Measurements from ENCODE around the gene JPH3. TPM values are rescaled to one million over a fixed set of nuclear protein-coding genes. Genes with fewer than 3 reads are reported as not detected.

Gene JPH3
- total RNA-seq, 1 experiment from 2014 or later, result 1.4 TPM

DNA sequence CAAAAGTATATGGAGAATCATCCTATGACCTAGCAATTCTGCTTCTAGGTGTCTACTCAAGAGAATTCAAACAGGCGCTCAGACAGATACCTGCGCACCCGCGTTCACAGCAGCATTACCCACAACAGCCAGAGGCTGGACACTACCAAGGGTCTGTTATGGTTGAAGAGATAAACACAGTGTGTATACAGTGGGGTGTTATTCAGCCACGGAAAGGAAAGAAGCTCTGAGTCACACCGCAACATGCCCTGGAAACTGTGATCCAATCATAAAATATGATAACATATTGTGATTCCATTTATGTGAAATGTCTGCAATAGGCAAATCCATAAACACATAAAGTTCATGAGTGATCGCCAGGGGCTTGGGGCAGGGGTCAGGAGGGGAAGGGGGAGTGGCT is 18.0 kb upstream of the JPH3 start:
- no peak overlapping the region for H3K27ac ChIP-seq (ENCODE audit: low read depth, low read length, poor library complexity, severe bottlenecking)
- ChIA-PET CTCF (interaction anchor here (0.5 kb wide), 1 partner anchor 32 kb away, joined by 3 read pairs; no protein-coding TSS in a partner anchor), POLR2A (ENCODE audit: low non-redundant PET) (no interaction called here)
- TF ChIP-seq, protein P1, sequence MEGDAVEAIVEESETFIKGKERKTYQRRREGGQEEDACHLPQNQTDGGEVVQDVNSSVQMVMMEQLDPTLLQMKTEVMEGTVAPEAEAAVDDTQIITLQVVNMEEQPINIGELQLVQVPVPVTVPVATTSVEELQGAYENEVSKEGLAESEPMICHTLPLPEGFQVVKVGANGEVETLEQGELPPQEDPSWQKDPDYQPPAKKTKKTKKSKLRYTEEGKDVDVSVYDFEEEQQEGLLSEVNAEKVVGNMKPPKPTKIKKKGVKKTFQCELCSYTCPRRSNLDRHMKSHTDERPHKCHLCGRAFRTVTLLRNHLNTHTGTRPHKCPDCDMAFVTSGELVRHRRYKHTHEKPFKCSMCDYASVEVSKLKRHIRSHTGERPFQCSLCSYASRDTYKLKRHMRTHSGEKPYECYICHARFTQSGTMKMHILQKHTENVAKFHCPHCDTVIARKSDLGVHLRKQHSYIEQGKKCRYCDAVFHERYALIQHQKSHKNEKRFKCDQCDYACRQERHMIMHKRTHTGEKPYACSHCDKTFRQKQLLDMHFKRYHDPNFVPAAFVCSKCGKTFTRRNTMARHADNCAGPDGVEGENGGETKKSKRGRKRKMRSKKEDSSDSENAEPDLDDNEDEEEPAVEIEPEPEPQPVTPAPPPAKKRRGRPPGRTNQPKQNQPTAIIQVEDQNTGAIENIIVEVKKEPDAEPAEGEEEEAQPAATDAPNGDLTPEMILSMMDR (conservative IDR thresholded peaks at IDR 0.05; ENCODE audit: low read depth, low read length), result no peak
- TF ChIP-seq EZH2 (IDR thresholded peaks at IDR 0.05; ENCODE audit: borderline replicate concordance, low read depth, low read length, poor library complexity, severe bottlenecking), result no peak
- H3K27me3 ChIP-seq (replicated peaks; ENCODE audit: insufficient read depth, low read depth, low read length, poor library complexity), result no peaks in the 10 kb centered on the region
- H3K36me3 ChIP-seq (ENCODE audit: insufficient read depth, low read length, poor library complexity, severe bottlenecking), result no peaks in the 10 kb centered on the region
- no peaks in the 10 kb centered on the region for H3K9me3 ChIP-seq (ENCODE audit: low read depth, low read length, poor library complexity, severe bottlenecking)
- BruUV-seq (replicated peaks), result no TSS peak
- no peak for DNase-seq (ENCODE audit: low spot score)
- H3K4me3 ChIP-seq (ENCODE audit: low read depth, low read length, poor library complexity, severe bottlenecking), result no peak overlapping the region
- peaks cover 5% of the 10 kb centered on the region for H3K4me1 ChIP-seq (ENCODE audit: insufficient read depth, low read length, poor library complexity, severe bottlenecking)
- intact Hi-C loops (cut with micrococcal nuclease; ENCODE audit: unreplicated experiment), result loop anchor here (10.0 kb wide), 1 partner anchor 291 kb away; no protein-coding TSS in a partner anchor

DNA sequence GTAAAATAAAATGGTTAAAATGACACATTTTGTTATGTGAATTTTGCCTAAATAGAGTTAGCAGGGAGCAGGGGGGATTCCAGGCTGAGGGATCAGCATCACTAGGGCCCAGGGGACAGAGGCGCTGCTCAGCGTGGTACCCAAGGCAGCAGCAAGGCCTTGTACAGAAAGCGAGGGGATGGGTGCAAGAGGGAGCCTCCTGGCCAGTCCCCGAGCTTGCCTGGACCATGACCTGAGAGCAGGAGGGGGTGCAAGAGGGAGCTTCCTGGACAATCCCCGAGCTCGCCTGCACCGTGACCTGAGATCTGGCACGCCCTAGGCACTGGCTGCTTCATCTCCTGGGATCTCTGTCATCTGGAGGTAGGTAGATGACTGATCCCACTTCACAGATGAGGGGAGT is 17.3 kb upstream of the JPH3 start:
- no TSS peak for BruUV-seq (replicated peaks)
- Histone ChIP-seq H3K36me3 (ENCODE audit: insufficient read depth, low read length, poor library complexity, severe bottlenecking) (no peaks in the 10 kb centered on the region), H3K4me1 (ENCODE audit: insufficient read depth, low read length, poor library complexity, severe bottlenecking) (peaks cover 5% of the 10 kb centered on the region), H3K9me3 (ENCODE audit: low read depth, low read length, poor library complexity, severe bottlenecking) (no peaks in the 10 kb centered on the region), H3K4me3 (ENCODE audit: low read depth, low read length, poor library complexity, severe bottlenecking) (no peak overlapping the region), H3K27ac (ENCODE audit: low read depth, low read length, poor library complexity, severe bottlenecking) (no peak overlapping the region), H3K27me3 (replicated peaks; ENCODE audit: insufficient read depth, low read depth, low read length, poor library complexity) (no peaks in the 10 kb centered on the region)
- ChIA-PET CTCF (interaction anchor here (0.5 kb wide), 1 partner anchor 31 kb away, joined by 3 read pairs; no protein-coding TSS in a partner anchor), POLR2A (ENCODE audit: low non-redundant PET) (no interaction called here)
- TF ChIP-seq, protein P1 (conservative IDR thresholded peaks at IDR 0.05; ENCODE audit: low read depth, low read length), result no peak
- no peak for TF ChIP-seq EZH2 (IDR thresholded peaks at IDR 0.05; ENCODE audit: borderline replicate concordance, low read depth, low read length, poor library complexity, severe bottlenecking)
- intact Hi-C loops (cut with micrococcal nuclease; ENCODE audit: unreplicated experiment), result loop anchor here (10.0 kb wide), 1 partner anchor 290 kb away; no protein-coding TSS in a partner anchor
- DNase-seq (ENCODE audit: low spot score), result no peak

DNA sequence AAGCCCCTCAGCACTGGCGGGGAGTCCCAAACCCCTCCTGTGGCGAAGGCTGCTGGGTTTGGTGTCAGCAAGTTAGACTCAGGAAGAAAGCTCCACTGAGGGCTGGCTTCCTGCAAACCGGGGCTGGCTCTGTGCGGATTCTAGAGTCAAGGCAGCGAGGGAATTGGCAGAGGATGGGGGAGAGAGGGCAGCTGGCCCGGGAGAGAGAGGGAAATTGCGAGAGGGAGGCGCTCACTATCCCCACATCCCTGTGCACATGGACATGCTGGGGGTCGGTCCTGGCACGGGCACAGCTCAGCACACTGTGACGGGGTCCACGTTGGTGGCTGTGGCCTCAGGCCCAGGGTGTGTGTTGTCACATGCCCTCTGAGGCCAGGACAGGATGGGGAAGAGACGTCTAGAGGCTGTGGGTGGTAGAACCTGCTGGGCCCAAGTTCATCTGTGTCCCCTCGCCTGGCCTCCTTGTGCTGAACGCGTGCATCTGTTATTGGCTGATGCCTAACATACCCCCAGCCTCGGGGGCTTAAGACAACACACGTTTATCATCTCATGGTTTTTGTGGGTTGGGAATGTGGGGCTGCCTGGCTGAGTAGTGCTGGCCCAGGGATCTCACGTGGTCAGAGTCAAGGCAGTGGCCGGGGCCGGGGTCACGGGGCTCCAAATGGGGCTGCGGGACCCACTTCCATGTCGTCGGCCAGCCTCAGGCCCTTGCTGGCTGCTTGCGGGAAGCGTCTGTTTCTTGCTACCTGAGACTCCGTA is 16.7 kb upstream of the JPH3 start:
- peaks cover 5% of the 10 kb centered on the region for H3K4me1 ChIP-seq (ENCODE audit: insufficient read depth, low read length, poor library complexity, severe bottlenecking)
- no peak overlapping the region for H3K4me3 ChIP-seq (ENCODE audit: low read depth, low read length, poor library complexity, severe bottlenecking)
- no peaks in the 10 kb centered on the region for H3K27me3 ChIP-seq (replicated peaks; ENCODE audit: insufficient read depth, low read depth, low read length, poor library complexity)
- no peak overlapping the region for H3K27ac ChIP-seq (ENCODE audit: low read depth, low read length, poor library complexity, severe bottlenecking)
- no peaks in the 10 kb centered on the region for H3K9me3 ChIP-seq (ENCODE audit: low read depth, low read length, poor library complexity, severe bottlenecking)
- no peaks in the 10 kb centered on the region for H3K36me3 ChIP-seq (ENCODE audit: insufficient read depth, low read length, poor library complexity, severe bottlenecking)
- CTCF ChIA-PET, result no interaction called here
- DNase-seq (ENCODE audit: low spot score), result no peak
- intact Hi-C loops (cut with micrococcal nuclease; ENCODE audit: unreplicated experiment), result loop anchor here (10.0 kb wide), 1 partner anchor 289 kb away; no protein-coding TSS in a partner anchor
- BruUV-seq (replicated peaks), result no TSS peak
- TF ChIP-seq EZH2 (IDR thresholded peaks at IDR 0.05; ENCODE audit: borderline replicate concordance, low read depth, low read length, poor library complexity, severe bottlenecking), result no peak
- POLR2A ChIA-PET (ENCODE audit: low non-redundant PET), result no interaction called here

All from A673 (cell line).